BJ (cell line): ENCODE data around the gene NEMP2. TPM values are rescaled to one million over a fixed set of nuclear protein-coding genes. Genes with fewer than 3 reads are reported as not detected.

ENCODE experiments used
- CTCF ChIA-PET: fragments of 350-600 bp; formaldehyde crosslinking; extraction: SDS; loops from one replicate; lab custom pipeline; 2021; ENCODE audit warnings: antibody characterized with exemption, inconsistent platforms; lab: Yijun Ruan, JAX
- POLR2A ChIA-PET: fragments of 300-600 bp; sonication (Branson Sonifier 250); formaldehyde crosslinking; extraction: SDS; loops from one replicate; lab custom pipeline; 2021; ENCODE audit warnings: antibody characterized with exemption; lab: Charles Lee
- DNase-seq: peaks from one replicate; pipeline ENCODE4 v3.0.0-alpha.2; 2011; ENCODE audit warnings: low read depth
- H3K27me3 ChIP-seq: 2 replicates; pipeline ENCODE4 v1.6.0; 2011; ENCODE audit warnings: low read length; ENCODE audit not compliant: control insufficient read depth, insufficient read depth
- H3K36me3 ChIP-seq: 2 replicates; pipeline ENCODE4 v1.5.1; 2011; ENCODE audit warnings: low read length; ENCODE audit not compliant: control insufficient read depth, insufficient read depth
- H3K4me3 ChIP-seq: 2 replicates; pipeline ENCODE4 v1.5.1; 2011; ENCODE audit warnings: low read depth, mild to moderate bottlenecking, control low read depth, low read length
- polyA plus RNA-seq: library from polyadenylated mRNA; depleted of rRNA; stranded (reverse); fragments of >200 nt; gene quantifications from 2 replicates; pipeline ENCODE4 v1.2.3, GENCODE V29; 2011
- TF ChIP-seq, protein P1 (sequence below): IDR thresholded peaks from 2 replicates; pipeline ENCODE4 v1.5.1; 2011; ENCODE audit warnings: low read depth, mild to moderate bottlenecking, control low read depth, inconsistent platforms, low read length, moderate library complexity; ENCODE audit not compliant: insufficient read depth

Gene NEMP2
- polyA plus RNA-seq, 1 experiment = 2.1 TPM

DNA sequence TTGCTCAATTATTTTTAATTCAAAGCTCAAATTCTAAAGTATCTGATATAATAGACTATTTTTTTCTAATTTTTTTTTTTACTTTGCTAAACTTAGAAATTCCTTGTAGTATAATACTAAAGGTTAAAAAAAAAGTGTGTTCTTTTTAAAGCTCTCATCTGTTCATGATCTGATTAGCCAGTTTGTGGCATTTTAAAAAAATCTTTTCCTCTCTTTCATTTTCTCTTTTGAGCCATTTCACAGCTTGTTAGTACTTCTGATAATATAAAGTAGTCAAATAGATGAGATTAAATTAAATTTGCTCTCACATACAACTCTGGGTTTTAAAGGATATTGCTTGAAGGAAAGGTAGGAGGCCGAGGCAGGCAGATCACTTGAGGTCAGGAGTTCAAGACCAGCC is 40.7 kb upstream of the NEMP2 start:
- Histone ChIP-seq H3K36me3 (no peaks in the 10 kb centered on the region), H3K27me3 (no peaks in the 10 kb centered on the region), H3K4me3 (no peak overlapping the region)
- ChIA-PET CTCF (interaction anchor here (0.7 kb wide), 1 partner anchor 9 kb away, joined by 4 read pairs; no protein-coding TSS in a partner anchor), POLR2A (interaction anchor here (0.6 to 1.0 kb wide), 2 partner anchors 11 to 61 kb away, joined by 3 read pairs; no protein-coding TSS in a partner anchor)
- TF ChIP-seq, protein P1, sequence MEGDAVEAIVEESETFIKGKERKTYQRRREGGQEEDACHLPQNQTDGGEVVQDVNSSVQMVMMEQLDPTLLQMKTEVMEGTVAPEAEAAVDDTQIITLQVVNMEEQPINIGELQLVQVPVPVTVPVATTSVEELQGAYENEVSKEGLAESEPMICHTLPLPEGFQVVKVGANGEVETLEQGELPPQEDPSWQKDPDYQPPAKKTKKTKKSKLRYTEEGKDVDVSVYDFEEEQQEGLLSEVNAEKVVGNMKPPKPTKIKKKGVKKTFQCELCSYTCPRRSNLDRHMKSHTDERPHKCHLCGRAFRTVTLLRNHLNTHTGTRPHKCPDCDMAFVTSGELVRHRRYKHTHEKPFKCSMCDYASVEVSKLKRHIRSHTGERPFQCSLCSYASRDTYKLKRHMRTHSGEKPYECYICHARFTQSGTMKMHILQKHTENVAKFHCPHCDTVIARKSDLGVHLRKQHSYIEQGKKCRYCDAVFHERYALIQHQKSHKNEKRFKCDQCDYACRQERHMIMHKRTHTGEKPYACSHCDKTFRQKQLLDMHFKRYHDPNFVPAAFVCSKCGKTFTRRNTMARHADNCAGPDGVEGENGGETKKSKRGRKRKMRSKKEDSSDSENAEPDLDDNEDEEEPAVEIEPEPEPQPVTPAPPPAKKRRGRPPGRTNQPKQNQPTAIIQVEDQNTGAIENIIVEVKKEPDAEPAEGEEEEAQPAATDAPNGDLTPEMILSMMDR = no peak
- DNase-seq = no peak

DNA sequence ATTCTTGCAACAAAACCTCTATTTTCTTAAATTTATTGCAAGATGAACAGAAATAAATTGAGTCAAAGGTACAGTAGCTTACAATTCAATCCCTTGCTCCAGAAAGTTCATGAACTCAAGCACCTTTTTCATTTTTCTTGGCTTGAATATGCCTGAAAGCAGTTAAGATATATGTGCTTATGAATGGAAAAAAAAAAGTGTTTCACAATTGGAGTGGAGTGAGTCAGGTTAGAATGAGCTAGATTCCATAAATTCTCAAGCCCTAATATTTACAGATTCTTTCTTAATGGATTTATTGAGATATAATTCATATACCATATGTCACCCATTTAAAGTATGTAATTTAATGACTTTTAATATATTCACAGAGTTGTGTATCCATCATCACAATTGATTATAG is 39.6 kb upstream of the NEMP2 start:
- TF ChIP-seq, protein P1 = no peak
- POLR2A ChIA-PET = interaction anchor here (0.7 to 1.0 kb wide), 3 partner anchors 10 to 172 kb away, joined by 3 to 5 read pairs (median 3); no protein-coding TSS in a partner anchor
- no peaks in the 10 kb centered on the region for H3K36me3 ChIP-seq
- H3K4me3 ChIP-seq = no peak overlapping the region
- CTCF ChIA-PET = interaction anchor here (1.0 kb wide), 1 partner anchor 11 kb away, joined by 5 read pairs; no protein-coding TSS in a partner anchor
- no peak for DNase-seq
- no peaks in the 10 kb centered on the region for H3K27me3 ChIP-seq

DNA sequence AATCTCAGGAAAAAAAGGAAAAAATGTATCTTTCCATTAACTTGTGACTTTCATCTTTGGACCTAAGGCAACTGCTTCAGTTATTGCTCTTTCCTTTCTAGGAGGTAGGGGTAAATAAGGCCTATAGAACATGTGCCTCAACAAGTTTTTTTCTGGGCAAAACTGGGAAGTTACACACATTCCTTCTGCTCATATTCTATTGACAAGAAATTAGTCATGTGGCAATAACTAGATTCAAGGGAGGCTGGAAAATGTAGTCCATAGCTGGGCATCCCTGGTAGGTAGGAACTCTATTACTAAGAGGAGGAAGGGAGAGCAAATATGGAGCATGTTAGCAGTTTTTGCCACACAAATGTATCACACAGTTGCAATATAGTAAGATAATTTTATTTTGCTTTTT is 37.7 kb upstream of the NEMP2 start:
- ChIA-PET POLR2A (interaction anchor here (0.7 kb wide), 1 partner anchor 489 kb away, joined by 3 read pairs; no protein-coding TSS in a partner anchor), CTCF (interaction anchor here (1.2 to 1.8 kb wide), 2 partner anchors 13 to 42 kb away, joined by 3 to 5 read pairs; no protein-coding TSS in a partner anchor)
- Histone ChIP-seq H3K27me3 (no peaks in the 10 kb centered on the region), H3K4me3 (no peak overlapping the region), H3K36me3 (no peaks in the 10 kb centered on the region)
- TF ChIP-seq, protein P1 = no peak
- DNase-seq = no peak

DNA sequence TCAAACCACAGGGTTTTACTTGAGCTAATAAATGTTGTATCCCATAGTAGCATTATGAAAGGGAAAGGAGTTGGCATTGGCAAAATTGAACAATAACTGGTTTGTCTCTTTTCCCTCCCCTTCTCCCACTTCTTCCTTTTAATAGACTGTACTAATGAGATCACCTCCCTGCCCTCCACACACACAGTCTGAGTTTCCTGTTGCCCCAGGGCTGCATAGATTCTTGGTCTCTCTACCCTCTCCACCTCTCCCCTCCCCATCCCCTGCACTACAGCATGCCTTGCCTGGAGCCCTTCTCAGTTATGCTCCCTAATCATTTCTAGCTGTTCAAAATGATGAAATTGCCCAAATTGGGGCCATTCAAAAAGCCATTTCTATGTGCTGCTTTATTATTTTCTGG is 37.2 kb upstream of the NEMP2 start:
- no peak for DNase-seq
- POLR2A ChIA-PET = interaction anchor here (0.7 kb wide), 1 partner anchor 488 kb away, joined by 3 read pairs; no protein-coding TSS in a partner anchor
- CTCF ChIA-PET = interaction anchor here (1.2 to 1.8 kb wide), 3 partner anchors 9 to 42 kb away, joined by 3 to 5 read pairs (median 3); no protein-coding TSS in a partner anchor
- Histone ChIP-seq H3K36me3 (no peaks in the 10 kb centered on the region), H3K27me3 (no peaks in the 10 kb centered on the region), H3K4me3 (no peak overlapping the region)
- TF ChIP-seq, protein P1 = no peak

DNA sequence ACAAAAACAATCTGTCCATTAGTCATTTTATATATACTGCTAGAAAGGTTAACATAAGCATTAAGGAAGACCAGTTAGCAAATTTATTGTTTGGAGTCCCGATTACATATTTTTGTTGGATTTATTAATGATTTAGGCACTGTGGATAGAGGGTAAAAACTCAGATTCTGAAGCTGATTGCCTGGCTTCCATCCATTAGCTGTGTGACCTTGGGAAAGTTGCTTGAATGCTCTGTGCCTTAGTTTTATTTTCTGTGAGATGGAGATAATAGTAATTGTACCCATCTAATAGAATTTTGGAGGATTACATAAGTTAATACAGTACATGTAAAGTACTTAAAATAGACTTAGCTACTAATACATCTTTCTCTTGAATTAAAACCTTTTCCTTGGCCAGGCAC is 36.3 kb upstream of the NEMP2 start:
- ChIA-PET POLR2A (no interaction called here), CTCF (interaction anchor here (1.3 kb wide), 1 partner anchor 8 kb away, joined by 3 read pairs; no protein-coding TSS in a partner anchor)
- H3K4me3 ChIP-seq = no peak overlapping the region

More for the DNA sequence above, 36.3 kb upstream of the NEMP2 start:
- H3K36me3 ChIP-seq = no peaks in the 10 kb centered on the region
- no peaks in the 10 kb centered on the region for H3K27me3 ChIP-seq
- DNase-seq = no peak
- TF ChIP-seq, protein P1 = no peak
